HL-60 (cell line): Measurements from ENCODE around the gene SNX27.

Source experiments
- DNase-seq, 2 experiments: peaks; one replicate each; pipeline ENCODE4 v3.0.0-alpha.2; 2010 to 2020; ENCODE audit warnings: low read depth in 1 of 2, low spot score in 1 of 2
- H3K27ac ChIP-seq: fragments of 250-450 bp; sonication (Bioruptor Pico); replicated peaks from 2 replicates; pipeline ENCODE4 v1.5.1; 2020; ENCODE audit warnings: mild to moderate bottlenecking, moderate library complexity
- H3K27me3 ChIP-seq: fragments of 250-450 bp; sonication (Bioruptor Pico); 2 replicates; pipeline ENCODE4 v1.5.1; 2021; ENCODE audit warnings: mild to moderate bottlenecking, moderate library complexity; ENCODE audit not compliant: insufficient read depth, poor library complexity, severe bottlenecking
- H3K4me3 ChIP-seq: replicated peaks from 2 replicates; pipeline ENCODE4 v1.5.1; 2011; ENCODE audit warnings: mild to moderate bottlenecking, control low read depth, low read length; ENCODE audit not compliant: insufficient read depth
- GABPA ChIP-seq: IDR thresholded peaks from 2 replicates; pipeline ENCODE4 v1.6.1; 2012; ENCODE audit warnings: low read depth
- POLR2AphosphoS5 ChIP-seq: IDR thresholded peaks from 2 replicates; pipeline ENCODE4 v1.6.1; 2012; ENCODE audit warnings: low read depth
- SPI1 ChIP-seq: IDR thresholded peaks from 2 replicates; pipeline ENCODE4 v1.6.1; 2012; ENCODE audit warnings: low read depth, mild to moderate bottlenecking, borderline replicate concordance
- TF ChIP-seq, protein P1 (sequence below): IDR thresholded peaks from 2 replicates; pipeline ENCODE4 v1.6.1; 2012; ENCODE audit warnings: low read depth; ENCODE audit not compliant: insufficient replicate concordance
- TF ChIP-seq, protein P2 (sequence below): IDR thresholded peaks from one replicate; pipeline ENCODE4 v1.5.1; 2011; ENCODE audit warnings: low read length, control low read depth, inconsistent platforms; ENCODE audit not compliant: insufficient read depth

The SNX27 gene

DNA sequence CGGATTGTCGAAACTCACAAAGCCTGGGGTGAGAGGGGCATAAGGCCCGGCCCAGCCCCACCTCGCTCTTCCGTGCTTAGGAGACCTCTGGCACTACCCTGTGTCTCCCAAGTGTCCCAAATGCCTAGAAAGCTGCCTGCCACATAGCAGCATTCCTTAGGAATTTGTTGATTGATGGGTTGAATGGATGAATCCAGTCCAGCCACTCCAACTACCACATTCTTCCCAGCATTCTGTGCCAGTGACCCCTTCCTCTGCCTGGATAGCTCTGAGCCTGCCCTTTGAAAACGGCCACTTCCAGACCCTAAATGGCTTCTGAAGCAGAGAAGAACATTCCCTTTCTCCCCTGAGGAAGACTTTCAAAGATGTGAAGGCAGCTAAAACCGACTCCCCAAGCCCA is 93.3 kb downstream of the SNX27 start:
- H3K27me3 ChIP-seq: no peaks in the 10 kb centered on the region
- H3K27ac ChIP-seq: no peak overlapping the region
- TF ChIP-seq POLR2AphosphoS5: no peak
- TF ChIP-seq, protein P1, sequence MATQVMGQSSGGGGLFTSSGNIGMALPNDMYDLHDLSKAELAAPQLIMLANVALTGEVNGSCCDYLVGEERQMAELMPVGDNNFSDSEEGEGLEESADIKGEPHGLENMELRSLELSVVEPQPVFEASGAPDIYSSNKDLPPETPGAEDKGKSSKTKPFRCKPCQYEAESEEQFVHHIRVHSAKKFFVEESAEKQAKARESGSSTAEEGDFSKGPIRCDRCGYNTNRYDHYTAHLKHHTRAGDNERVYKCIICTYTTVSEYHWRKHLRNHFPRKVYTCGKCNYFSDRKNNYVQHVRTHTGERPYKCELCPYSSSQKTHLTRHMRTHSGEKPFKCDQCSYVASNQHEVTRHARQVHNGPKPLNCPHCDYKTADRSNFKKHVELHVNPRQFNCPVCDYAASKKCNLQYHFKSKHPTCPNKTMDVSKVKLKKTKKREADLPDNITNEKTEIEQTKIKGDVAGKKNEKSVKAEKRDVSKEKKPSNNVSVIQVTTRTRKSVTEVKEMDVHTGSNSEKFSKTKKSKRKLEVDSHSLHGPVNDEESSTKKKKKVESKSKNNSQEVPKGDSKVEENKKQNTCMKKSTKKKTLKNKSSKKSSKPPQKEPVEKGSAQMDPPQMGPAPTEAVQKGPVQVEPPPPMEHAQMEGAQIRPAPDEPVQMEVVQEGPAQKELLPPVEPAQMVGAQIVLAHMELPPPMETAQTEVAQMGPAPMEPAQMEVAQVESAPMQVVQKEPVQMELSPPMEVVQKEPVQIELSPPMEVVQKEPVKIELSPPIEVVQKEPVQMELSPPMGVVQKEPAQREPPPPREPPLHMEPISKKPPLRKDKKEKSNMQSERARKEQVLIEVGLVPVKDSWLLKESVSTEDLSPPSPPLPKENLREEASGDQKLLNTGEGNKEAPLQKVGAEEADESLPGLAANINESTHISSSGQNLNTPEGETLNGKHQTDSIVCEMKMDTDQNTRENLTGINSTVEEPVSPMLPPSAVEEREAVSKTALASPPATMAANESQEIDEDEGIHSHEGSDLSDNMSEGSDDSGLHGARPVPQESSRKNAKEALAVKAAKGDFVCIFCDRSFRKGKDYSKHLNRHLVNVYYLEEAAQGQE: no peak
- TF ChIP-seq GABPA: no peak
- TF ChIP-seq, protein P2, sequence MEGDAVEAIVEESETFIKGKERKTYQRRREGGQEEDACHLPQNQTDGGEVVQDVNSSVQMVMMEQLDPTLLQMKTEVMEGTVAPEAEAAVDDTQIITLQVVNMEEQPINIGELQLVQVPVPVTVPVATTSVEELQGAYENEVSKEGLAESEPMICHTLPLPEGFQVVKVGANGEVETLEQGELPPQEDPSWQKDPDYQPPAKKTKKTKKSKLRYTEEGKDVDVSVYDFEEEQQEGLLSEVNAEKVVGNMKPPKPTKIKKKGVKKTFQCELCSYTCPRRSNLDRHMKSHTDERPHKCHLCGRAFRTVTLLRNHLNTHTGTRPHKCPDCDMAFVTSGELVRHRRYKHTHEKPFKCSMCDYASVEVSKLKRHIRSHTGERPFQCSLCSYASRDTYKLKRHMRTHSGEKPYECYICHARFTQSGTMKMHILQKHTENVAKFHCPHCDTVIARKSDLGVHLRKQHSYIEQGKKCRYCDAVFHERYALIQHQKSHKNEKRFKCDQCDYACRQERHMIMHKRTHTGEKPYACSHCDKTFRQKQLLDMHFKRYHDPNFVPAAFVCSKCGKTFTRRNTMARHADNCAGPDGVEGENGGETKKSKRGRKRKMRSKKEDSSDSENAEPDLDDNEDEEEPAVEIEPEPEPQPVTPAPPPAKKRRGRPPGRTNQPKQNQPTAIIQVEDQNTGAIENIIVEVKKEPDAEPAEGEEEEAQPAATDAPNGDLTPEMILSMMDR: no peak
- no peak for TF ChIP-seq SPI1
- DNase-seq: no peak
- no peak overlapping the region for H3K4me3 ChIP-seq

DNA sequence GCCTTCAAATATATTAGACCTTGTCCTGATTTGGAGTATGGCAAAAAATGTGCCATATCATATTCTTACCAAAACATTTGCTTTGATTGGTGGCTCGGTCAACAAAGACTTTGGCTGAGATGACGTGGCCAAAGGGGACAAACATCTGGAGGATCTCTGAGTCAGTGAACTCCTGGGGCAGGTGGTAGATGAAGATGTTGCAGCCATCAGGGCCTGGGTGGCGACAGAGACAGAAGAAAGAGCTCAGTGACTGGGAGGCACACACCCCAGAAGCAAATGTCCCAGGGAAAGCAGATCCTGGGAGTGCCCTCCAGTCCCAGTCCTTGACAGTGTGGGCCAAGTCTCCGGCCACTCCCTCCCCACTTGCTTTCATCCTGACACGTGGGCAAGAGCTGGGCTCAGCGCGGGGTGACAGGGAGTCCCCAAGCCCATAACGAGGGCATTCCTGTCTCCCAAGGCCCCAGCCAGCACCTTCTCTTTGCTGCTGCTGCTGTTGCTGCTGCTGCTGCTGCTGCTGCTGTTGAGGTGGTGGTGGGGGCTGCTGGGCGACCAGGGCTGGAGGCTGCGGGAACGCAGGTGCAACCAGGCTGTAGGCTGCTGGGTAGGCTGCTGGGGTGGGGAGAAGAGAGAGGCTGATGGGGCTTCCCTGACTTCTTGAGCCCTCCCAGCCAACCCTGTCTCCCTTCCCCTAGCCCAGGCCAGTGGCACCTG is 94.1 kb downstream of the SNX27 start:
- Histone ChIP-seq H3K27me3 (no peaks in the 10 kb centered on the region), H3K27ac (no peak overlapping the region), H3K4me3 (no peak overlapping the region)
- DNase-seq: no peak
- no peak for TF ChIP-seq GABPA
- TF ChIP-seq SPI1: no peak
- TF ChIP-seq, protein P1: no peak
- no peak for TF ChIP-seq POLR2AphosphoS5
- TF ChIP-seq, protein P2: no peak

DNA sequence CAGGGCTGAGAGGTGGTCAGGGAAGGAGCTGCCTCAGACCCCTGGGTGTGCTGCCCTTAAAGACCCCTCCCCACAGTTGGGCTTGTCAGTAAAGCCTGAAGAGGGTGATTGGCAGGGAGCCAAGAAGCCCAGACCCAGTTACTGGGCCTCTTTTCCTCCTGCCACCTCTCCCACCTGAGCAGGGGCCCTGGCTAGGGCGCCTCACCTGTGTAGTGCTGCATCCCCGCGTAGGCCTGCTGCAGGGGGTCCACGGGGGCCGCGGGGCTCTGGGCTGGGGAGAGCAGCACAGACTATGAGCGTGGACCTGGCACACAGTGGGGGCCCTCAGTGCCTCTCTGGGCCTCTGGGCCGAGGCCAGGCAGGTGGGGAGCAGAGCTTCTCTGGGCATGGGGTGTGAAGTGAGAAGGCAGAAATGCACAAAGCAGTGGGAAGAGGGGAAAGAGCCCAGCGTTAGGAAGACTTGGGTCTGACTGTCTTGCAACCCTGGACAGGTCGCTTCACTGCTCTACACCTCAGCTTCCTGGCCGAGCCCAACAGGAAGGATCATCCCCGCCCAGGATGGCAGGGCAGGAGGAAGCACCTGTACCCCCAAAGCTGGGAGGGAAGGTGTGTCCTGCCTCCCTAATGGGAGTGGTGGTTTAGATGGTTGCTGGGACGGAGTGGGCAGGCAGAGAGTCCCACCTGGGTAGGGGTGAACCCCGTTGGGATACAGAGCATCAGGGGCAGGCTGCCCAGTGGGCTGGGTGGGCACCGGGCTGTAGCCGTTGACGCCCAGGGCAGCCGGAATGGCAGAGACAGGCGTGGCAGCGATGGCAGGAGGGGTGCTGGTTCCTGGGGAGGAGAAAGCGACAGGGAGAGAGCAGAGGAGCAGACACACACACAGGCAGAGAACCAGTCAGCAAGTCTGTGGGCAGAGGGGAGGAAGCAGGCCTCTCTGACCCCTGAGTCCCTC is 94.9 kb downstream of the SNX27 start:
- Histone ChIP-seq H3K27ac (no peak overlapping the region), H3K27me3 (no peaks in the 10 kb centered on the region), H3K4me3 (no peak overlapping the region)
- no peak for DNase-seq
- no peak for TF ChIP-seq POLR2AphosphoS5
- no peak for TF ChIP-seq SPI1

DNA sequence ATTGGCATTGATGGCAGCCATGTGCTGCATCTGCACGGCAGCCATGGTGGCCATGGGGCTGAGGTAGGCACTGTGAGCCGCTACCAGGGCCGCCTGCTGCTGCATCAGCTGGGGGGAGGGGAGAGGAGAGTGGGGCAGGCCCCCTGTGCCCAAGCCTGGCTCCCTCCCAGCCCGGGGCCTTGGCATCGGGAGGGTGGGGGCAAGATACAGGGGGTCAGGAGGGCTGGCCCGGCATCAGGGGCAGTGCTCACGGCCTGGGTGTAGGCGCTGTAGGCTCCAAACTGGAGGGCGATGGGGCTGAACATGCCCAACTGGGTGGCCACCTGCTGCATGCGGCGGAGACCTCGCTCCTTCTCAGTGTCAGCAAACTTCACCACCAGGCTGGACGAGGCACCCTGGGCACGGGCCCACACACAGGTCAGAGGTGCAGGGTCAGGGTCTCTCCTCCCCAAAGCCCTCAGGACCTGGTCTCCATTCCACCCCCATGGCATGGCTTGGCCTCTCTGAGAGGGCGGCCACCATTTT is 95.8 kb downstream of the SNX27 start:
- no peak for TF ChIP-seq SPI1
- TF ChIP-seq POLR2AphosphoS5: no peak
- TF ChIP-seq, protein P1: no peak
- no peak for TF ChIP-seq GABPA
- TF ChIP-seq, protein P2: no peak
- H3K27me3 ChIP-seq: no peaks in the 10 kb centered on the region
- H3K27ac ChIP-seq: no peak overlapping the region
- no peak overlapping the region for H3K4me3 ChIP-seq
- DNase-seq: no peak
